ENCODE measurements around the gene TWIST2.

- no peak for TF ChIP-seq CTCF (IDR thresholded peaks at IDR 0.05)
- TF ChIP-seq POLR2A (IDR thresholded peaks at IDR 0.05), result no peak
- no peak for TF ChIP-seq POLR2AphosphoS5 (IDR thresholded peaks at IDR 0.05)
These were observed 82.3 kb downstream of the TWIST2 start for GRCh38 chr2:238930216-238930615.

All from prostate gland (tissue), 2 donors.